GM12801 (cell line): ENCODE data around the gene DISC1.

Experiments
- TF ChIP-seq, protein P1 (sequence below): IDR thresholded peaks from one replicate; pipeline ENCODE4 v1.5.1; 2011; ENCODE audit warnings: control low read depth; ENCODE audit not compliant: insufficient read length; ENCODE audit errors: extremely low read depth

Gene DISC1

DNA sequence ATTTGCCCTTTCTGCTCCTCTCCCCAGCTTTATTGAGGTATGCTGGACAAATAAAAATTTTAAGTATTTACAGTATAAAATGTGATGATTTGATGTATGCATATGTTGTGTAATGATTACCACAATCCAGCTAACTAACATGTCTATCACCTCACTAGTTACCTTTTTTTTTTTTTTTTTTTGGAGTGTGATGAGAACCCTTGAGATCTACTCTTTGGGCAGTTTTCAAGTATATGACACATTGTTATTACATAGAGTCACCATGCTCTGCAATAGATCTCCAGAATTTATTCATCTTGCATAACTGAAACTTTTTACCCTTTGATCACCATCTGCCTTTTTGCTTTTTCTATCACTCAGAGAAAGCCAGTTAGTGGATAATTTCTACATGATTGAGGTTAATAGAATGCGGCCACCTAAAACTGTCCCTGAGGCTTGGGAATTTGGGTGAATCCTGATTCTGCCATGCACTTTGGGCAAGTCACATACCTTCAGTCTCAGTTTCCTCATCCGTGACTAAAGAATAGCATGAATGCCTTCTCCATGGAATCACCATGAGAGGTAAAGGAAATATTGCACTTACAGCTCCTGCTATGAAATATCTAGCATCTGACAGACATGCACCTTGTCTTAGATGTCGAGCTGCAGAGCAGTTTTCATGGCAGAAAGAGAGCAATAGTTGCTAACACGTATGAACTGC is 295.2 kb downstream of the DISC1 start:
- TF ChIP-seq, protein P1, sequence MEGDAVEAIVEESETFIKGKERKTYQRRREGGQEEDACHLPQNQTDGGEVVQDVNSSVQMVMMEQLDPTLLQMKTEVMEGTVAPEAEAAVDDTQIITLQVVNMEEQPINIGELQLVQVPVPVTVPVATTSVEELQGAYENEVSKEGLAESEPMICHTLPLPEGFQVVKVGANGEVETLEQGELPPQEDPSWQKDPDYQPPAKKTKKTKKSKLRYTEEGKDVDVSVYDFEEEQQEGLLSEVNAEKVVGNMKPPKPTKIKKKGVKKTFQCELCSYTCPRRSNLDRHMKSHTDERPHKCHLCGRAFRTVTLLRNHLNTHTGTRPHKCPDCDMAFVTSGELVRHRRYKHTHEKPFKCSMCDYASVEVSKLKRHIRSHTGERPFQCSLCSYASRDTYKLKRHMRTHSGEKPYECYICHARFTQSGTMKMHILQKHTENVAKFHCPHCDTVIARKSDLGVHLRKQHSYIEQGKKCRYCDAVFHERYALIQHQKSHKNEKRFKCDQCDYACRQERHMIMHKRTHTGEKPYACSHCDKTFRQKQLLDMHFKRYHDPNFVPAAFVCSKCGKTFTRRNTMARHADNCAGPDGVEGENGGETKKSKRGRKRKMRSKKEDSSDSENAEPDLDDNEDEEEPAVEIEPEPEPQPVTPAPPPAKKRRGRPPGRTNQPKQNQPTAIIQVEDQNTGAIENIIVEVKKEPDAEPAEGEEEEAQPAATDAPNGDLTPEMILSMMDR, result no peak

DNA sequence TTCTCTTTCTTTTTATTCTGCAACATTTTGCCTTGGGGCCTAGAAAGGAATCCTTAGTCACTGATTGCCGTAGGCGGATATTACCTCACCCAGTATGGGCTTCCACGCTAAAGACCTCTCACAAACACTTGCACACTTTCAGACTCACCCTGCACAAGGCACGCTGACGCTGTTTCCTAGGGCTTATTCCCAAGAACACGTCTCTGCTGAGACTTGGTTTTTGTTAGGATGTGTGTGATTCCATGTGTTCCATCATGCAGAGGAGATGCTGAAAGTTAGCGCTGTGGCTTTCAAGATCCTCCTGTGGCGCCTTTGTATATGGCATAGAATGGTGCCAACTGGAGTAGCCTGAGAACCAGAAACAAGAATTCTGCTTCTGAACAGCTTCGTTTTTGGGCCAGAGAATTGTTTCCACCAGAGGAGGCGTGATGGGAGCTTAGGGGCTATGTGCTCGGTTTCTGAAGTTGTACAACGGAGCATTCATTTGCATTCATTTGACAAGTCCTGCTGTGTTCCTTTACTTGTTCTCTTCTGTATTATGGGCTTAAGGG is 297.0 kb downstream of the DISC1 start:
- TF ChIP-seq, protein P1, result no peak

- TF ChIP-seq, protein P1, result no peak
Observed at GRCh38 chr1:231924180-231924579, 297.6 kb downstream of the DISC1 start.

GRCh38 chr1:231925864-231926263 is 299.3 kb downstream of the DISC1 start:
- TF ChIP-seq, protein P1, result no peak

DNA sequence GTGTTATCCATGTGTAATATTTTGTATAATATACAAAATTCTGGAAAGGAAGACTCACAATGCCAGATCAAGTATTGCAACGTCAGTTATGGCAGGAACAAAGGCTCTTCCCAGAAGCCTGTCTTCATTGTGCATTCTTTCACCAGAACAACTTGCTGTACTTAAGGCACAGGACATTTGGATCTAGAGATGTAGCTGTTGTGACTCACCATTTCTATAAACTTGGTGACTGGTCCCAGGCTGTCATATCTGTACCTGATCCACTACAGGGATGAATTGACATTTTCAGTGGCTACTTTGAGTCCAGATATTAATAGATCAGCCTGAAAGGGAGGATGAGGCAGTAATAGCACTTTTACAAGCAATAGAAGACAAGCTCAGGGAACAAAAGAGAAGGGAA is 299.8 kb downstream of the DISC1 start:
- TF ChIP-seq, protein P1, result no peak

GRCh38 chr1:231926933-231927332 is 300.3 kb downstream of the DISC1 start:
- TF ChIP-seq, protein P1, result no peak

DNA sequence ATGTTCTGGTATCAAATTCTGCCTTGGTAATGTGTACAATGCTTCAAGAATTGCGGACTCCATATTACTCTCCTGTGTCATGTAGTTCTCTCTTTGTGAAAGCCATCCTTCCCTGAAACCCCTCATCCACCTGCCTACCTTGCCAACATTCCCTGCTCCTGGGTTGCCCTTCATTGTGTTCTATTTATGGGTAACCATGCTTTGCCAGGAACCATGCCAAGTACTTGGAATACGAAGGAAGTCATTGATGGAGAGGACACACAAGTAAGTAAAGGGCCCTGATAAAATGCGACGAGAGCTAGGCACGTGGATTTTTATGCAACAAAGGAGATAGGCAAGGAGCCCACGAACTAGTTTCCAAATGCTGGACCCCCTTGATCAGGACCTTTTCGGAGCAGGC is 300.8 kb downstream of the DISC1 start:
- TF ChIP-seq, protein P1, result no peak
